ENCODE measurements around the gene ASGR2. TPM values are rescaled to one million over a fixed set of nuclear protein-coding genes. Genes with fewer than 3 reads are reported as not detected.

ASGR2 gene
- total and polyA plus RNA-seq, 11 donors: 0.28 to 2.1 (median 0.34) TPM; not detected in 7

- Histone ChIP-seq H3K9me3 (no peaks in the 10 kb centered on the region), H3K4me1 (peaks cover 0 to 27% (median 0%) of the 10 kb centered on the region in 12 donors), H3K4me3 (peak overlapping the region in 1 of 12 donors; percentile 41), H3K36me3 (no peaks in the 10 kb centered on the region), H3K27me3 (peaks cover 3 to 80% (median 13%) of the 10 kb centered on the region in 9 donors), H3K27ac (peak overlapping the region in 1 of 12 donors; percentile 83)
- ATAC-seq: no peak
- intact Hi-C loops (cut with DNase I): loop anchor here in 9 of 10 donors (5.0 to 10.0 kb wide), 2 partner anchors 224 to 227 kb away; no protein-coding TSS in a partner anchor
- DNase-seq: no peak
- 63 to 76% (median 65%) methylated on average over 7 of the region's 7 CpGs for WGBS, 4 donors
- no peak for TF ChIP-seq POLR2A (IDR thresholded peaks at IDR 0.05)
- TF ChIP-seq, protein P1, sequence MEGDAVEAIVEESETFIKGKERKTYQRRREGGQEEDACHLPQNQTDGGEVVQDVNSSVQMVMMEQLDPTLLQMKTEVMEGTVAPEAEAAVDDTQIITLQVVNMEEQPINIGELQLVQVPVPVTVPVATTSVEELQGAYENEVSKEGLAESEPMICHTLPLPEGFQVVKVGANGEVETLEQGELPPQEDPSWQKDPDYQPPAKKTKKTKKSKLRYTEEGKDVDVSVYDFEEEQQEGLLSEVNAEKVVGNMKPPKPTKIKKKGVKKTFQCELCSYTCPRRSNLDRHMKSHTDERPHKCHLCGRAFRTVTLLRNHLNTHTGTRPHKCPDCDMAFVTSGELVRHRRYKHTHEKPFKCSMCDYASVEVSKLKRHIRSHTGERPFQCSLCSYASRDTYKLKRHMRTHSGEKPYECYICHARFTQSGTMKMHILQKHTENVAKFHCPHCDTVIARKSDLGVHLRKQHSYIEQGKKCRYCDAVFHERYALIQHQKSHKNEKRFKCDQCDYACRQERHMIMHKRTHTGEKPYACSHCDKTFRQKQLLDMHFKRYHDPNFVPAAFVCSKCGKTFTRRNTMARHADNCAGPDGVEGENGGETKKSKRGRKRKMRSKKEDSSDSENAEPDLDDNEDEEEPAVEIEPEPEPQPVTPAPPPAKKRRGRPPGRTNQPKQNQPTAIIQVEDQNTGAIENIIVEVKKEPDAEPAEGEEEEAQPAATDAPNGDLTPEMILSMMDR (IDR thresholded peaks at IDR 0.05): no peak
Observed at GRCh38 chr17:7138800-7139381, 24.3 kb upstream of the ASGR2 start.

DNA sequence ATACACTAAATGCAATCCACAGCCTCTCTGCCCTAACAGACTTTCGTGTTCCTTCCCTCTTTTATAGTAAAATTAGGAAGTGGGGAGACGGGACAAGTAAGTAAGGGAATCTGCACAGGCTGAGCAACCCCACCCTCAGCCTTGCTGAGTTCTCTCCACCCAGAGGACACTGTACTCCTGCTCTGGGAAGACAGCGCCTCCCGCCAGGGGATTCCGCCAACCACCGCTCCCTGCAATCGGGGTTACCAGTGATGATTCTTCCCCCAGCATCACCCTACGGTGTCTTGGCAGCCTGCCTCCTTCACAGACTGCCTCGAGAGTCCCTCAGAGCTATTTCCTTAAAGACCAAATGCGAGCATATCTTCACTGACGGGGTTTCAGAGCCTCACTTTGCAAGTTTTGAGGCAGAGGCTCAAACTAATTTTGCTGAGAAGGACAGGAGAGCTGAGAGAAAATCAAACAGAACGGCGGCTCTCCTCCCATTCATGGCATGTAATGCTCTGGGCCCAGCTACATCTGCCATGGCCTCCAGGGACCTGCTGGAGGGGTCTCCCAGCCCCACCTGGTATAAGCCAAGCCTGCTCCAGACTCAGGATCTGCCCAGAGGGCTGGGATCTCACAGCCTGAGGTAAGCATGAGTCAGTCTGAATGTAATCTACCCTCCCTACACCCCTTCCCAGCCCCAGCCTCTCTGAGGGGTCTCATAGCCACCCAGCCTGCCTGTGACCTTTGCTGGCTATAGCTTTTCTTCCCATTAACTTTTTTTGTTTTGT is 22.7 kb upstream of the ASGR2 start:
- DNase-seq (peak in 1 of 5 donors; percentile 38), ATAC-seq (peak in 3 of 4 donors; percentile 37 to 64 (median 42))
- 36 to 50% (median 41%) methylated on average over 11 to 13 of the region's 13 CpGs for WGBS, 4 donors
- peaks cover 0 to 41% (median 0%) of the 10 kb centered on the region in 12 donors for H3K4me1 ChIP-seq
- intact Hi-C loops (cut with DNase I): loop anchor here in 9 of 10 donors (2.0 to 10.0 kb wide), 7 partner anchors 39 to 225 kb away; partner anchors contain the start of gene SLC16A11 (in 1 of the 9)
- peak overlapping the region in 1 of 12 donors; percentile 41 for H3K4me3 ChIP-seq
- TF ChIP-seq, protein P1 (IDR thresholded peaks at IDR 0.05): no peak
- no peak for TF ChIP-seq POLR2A (IDR thresholded peaks at IDR 0.05)
- H3K27me3 ChIP-seq: peaks cover 3 to 79% (median 13%) of the 10 kb centered on the region in 9 donors
- no peaks in the 10 kb centered on the region for H3K9me3 ChIP-seq
- H3K27ac ChIP-seq: peak overlapping the region in 1 of 12 donors; percentile 86
- H3K36me3 ChIP-seq: no peaks in the 10 kb centered on the region

DNA sequence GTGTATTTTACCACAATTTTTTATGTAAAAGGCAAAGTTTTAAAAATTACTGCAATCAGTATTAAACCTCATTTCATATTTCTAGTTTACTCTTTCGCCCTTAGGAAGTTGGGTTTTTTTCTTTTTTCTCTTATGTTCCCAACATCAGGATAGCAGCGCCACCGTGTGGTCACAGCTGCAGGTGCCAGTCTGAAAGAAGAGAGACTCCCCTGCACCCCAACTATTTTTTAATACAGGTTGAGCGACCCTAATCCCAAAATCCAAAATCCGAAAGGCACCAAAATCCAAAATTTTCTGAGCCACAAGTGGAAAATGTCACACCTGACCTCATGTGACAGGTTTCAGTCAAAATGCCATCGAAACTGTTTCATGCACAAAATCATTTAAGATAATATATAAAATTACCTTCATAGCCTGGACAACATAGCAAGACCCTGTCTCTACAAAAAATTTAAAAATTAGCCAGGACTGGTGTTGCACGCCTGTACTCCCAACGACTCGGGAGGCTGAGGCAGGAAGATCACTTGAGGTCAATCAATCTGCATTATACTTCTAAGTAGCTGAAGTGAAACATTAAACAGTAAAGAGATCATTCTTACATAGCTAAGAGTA is 21.8 kb upstream of the ASGR2 start:
- intact Hi-C loops (cut with DNase I): loop anchor here (1.0 to 10.0 kb wide), 9 partner anchors 40 to 224 kb away; partner anchors contain the start of gene SLC16A11 (in 1 of the 10)
- peaks cover 3 to 77% (median 16%) of the 10 kb centered on the region in 9 donors for H3K27me3 ChIP-seq
- H3K36me3 ChIP-seq: no peaks in the 10 kb centered on the region
- H3K4me3 ChIP-seq: peak overlapping the region in 1 of 12 donors; percentile 40
- WGBS, 4 donors: 22 to 29% (median 27%) methylated on average over 9 of the region's 9 CpGs
- no peaks in the 10 kb centered on the region for H3K9me3 ChIP-seq
- ATAC-seq: no peak
- H3K4me1 ChIP-seq: peaks cover 0 to 42% (median 0%) of the 10 kb centered on the region in 12 donors
- peak overlapping the region in 1 of 12 donors; percentile 86 for H3K27ac ChIP-seq
- DNase-seq: peak; percentile 55 to 89 (median 71)
- TF ChIP-seq, protein P1 (IDR thresholded peaks at IDR 0.05): peak; percentile 82 to 97 (median 92)
- no peak for TF ChIP-seq POLR2A (IDR thresholded peaks at IDR 0.05)
